ENCODE results near the gene MYRF. TPM values are rescaled to one million over a fixed set of nuclear protein-coding genes. Genes with fewer than 3 reads are reported as not detected.
A peak's percentile ranks its signal among the peaks of the same experiment; 100 is the strongest.

The MYRF gene
- total RNA-seq, 1 donor = 0.36 TPM

GRCh38 chr11:61718046-61718531, 34.3 kb upstream of the MYRF start:
- H2AFZ ChIP-seq (ENCODE audit: low read length) = peak overlapping the region; percentile 7
- peaks cover 24% of the 10 kb centered on the region for H3K79me2 ChIP-seq (ENCODE audit: insufficient read depth, low read length)
- peak overlapping the region; percentile 50 for H3K27ac ChIP-seq (ENCODE audit: low read depth, low read length)
- peaks cover 19% of the 10 kb centered on the region for H3K4me1 ChIP-seq (ENCODE audit: insufficient read depth, low read length)
- H3K27me3 ChIP-seq (ENCODE audit: insufficient read depth, low read length) = no peaks in the 10 kb centered on the region
- H3K9me3 ChIP-seq (ENCODE audit: low read depth, low read length) = no peaks in the 10 kb centered on the region
- no peak for TF ChIP-seq CTCF (IDR thresholded peaks at IDR 0.05; ENCODE audit: extremely low read depth, low read depth, low read length)
- DNase-seq (ENCODE audit: insufficient read length, low spot score, missing footprints) = no peak
- H3K4me2 ChIP-seq (ENCODE audit: insufficient read depth, low read length) = peak overlapping the region; percentile 75
- H4K20me1 ChIP-seq (ENCODE audit: insufficient read depth, low read length) = no peaks in the 10 kb centered on the region
- H3K36me3 ChIP-seq (ENCODE audit: insufficient read depth, low read length) = peaks cover 8% of the 10 kb centered on the region
- H3K4me3 ChIP-seq (ENCODE audit: insufficient read depth, low read length) = peak overlapping the region; percentile 80

GRCh38 chr11:61718621-61719302, 33.7 kb upstream of the MYRF start:
- no peak for TF ChIP-seq CTCF (IDR thresholded peaks at IDR 0.05; ENCODE audit: extremely low read depth, low read depth, low read length)
- Histone ChIP-seq H4K20me1 (ENCODE audit: insufficient read depth, low read length) (no peaks in the 10 kb centered on the region), H3K4me2 (ENCODE audit: insufficient read depth, low read length) (peak overlapping the region; percentile 75), H3K9me3 (ENCODE audit: low read depth, low read length) (no peaks in the 10 kb centered on the region), H2AFZ (ENCODE audit: low read length) (peak overlapping the region; percentile 74), H3K27me3 (ENCODE audit: insufficient read depth, low read length) (no peaks in the 10 kb centered on the region), H3K36me3 (ENCODE audit: insufficient read depth, low read length) (peaks cover 8% of the 10 kb centered on the region), H3K4me3 (ENCODE audit: insufficient read depth, low read length) (peak overlapping the region; percentile 80), H3K4me1 (ENCODE audit: insufficient read depth, low read length) (peaks cover 19% of the 10 kb centered on the region), H3K27ac (ENCODE audit: low read depth, low read length) (peak overlapping the region; percentile 61), H3K79me2 (ENCODE audit: insufficient read depth, low read length) (peaks cover 24% of the 10 kb centered on the region)
- peak; percentile 99 for DNase-seq (ENCODE audit: insufficient read length, low spot score, missing footprints)

GRCh38 chr11:61719978-61720377, 32.5 kb upstream of the MYRF start:
- Histone ChIP-seq H3K27ac (ENCODE audit: low read depth, low read length) (no peak overlapping the region), H3K4me2 (ENCODE audit: insufficient read depth, low read length) (no peak overlapping the region), H2AFZ (ENCODE audit: low read length) (no peak overlapping the region), H3K27me3 (ENCODE audit: insufficient read depth, low read length) (no peaks in the 10 kb centered on the region), H3K79me2 (ENCODE audit: insufficient read depth, low read length) (peaks cover 24% of the 10 kb centered on the region), H3K4me3 (ENCODE audit: insufficient read depth, low read length) (no peak overlapping the region), H3K4me1 (ENCODE audit: insufficient read depth, low read length) (peaks cover 19% of the 10 kb centered on the region), H4K20me1 (ENCODE audit: insufficient read depth, low read length) (no peaks in the 10 kb centered on the region), H3K36me3 (ENCODE audit: insufficient read depth, low read length) (peaks cover 18% of the 10 kb centered on the region), H3K9me3 (ENCODE audit: low read depth, low read length) (no peaks in the 10 kb centered on the region)
- no peak for TF ChIP-seq CTCF (IDR thresholded peaks at IDR 0.05; ENCODE audit: extremely low read depth, low read depth, low read length)
- DNase-seq (ENCODE audit: insufficient read length, low spot score, missing footprints) = no peak

GRCh38 chr11:61720597-61720996, 31.8 kb upstream of the MYRF start:
- no peak for DNase-seq (ENCODE audit: insufficient read length, low spot score, missing footprints)
- Histone ChIP-seq H3K4me2 (ENCODE audit: insufficient read depth, low read length) (no peak overlapping the region), H3K4me1 (ENCODE audit: insufficient read depth, low read length) (peaks cover 19% of the 10 kb centered on the region), H3K27ac (ENCODE audit: low read depth, low read length) (no peak overlapping the region), H3K27me3 (ENCODE audit: insufficient read depth, low read length) (no peaks in the 10 kb centered on the region), H3K36me3 (ENCODE audit: insufficient read depth, low read length) (peaks cover 21% of the 10 kb centered on the region), H3K4me3 (ENCODE audit: insufficient read depth, low read length) (no peak overlapping the region), H4K20me1 (ENCODE audit: insufficient read depth, low read length) (no peaks in the 10 kb centered on the region), H3K9me3 (ENCODE audit: low read depth, low read length) (no peaks in the 10 kb centered on the region), H3K79me2 (ENCODE audit: insufficient read depth, low read length) (peaks cover 22% of the 10 kb centered on the region), H2AFZ (ENCODE audit: low read length) (no peak overlapping the region)
- no peak for TF ChIP-seq CTCF (IDR thresholded peaks at IDR 0.05; ENCODE audit: extremely low read depth, low read depth, low read length)

All from osteoblast (primary cell).